Stimulated activated CD4-positive, alpha-beta T cell treated with anti-CD3 and anti-CD28 coated beads, Interleukin-4, amount 100 ng/mL, for 1 hour (primary cell): Measurements from ENCODE around the gene GZF1.

Experiments
- DNase-seq: peaks from one replicate; pipeline ENCODE4 v3.0.0-alpha.2; 2020

Gene GZF1

GRCh38 chr20:23361476-23362391 is at the start of gene GZF1:
Gene GZF1, plus strand, starts transcription at chr20:23362182. Its CDS starts 2,202 bp downstream, at chr20:23364384.
- DNase-seq: peak; percentile 98

- DNase-seq: no peak
Observed at GRCh38 chr20:23313271-23313670, 48.7 kb upstream of the GZF1 start.

- no peak for DNase-seq
Observed at GRCh38 chr20:23314699-23315098, 47.3 kb upstream of the GZF1 start.

- no peak for DNase-seq
Observed at GRCh38 chr20:23315099-23315498, 46.9 kb upstream of the GZF1 start.

- DNase-seq: no peak
Observed at GRCh38 chr20:23316626-23317025, 45.4 kb upstream of the GZF1 start.

- DNase-seq: no peak
Observed at GRCh38 chr20:23317081-23317480, 44.9 kb upstream of the GZF1 start.

- no peak for DNase-seq
Observed at GRCh38 chr20:23318347-23318746, 43.6 kb upstream of the GZF1 start.

- no peak for DNase-seq
Observed at GRCh38 chr20:23320317-23320716, 41.7 kb upstream of the GZF1 start.

- no peak for DNase-seq
Observed at GRCh38 chr20:23325107-23325506, 36.9 kb upstream of the GZF1 start.

GRCh38 chr20:23326774-23327173 is 35.2 kb upstream of the GZF1 start:
- DNase-seq: no peak

- no peak for DNase-seq
Observed at GRCh38 chr20:23327617-23328333, 34.2 kb upstream of the GZF1 start.

- no peak for DNase-seq
Observed at GRCh38 chr20:23331450-23332350, 30.3 kb upstream of the GZF1 start.

- DNase-seq: no peak
Observed at GRCh38 chr20:23332467-23332866, 29.5 kb upstream of the GZF1 start.

- DNase-seq: no peak
Observed at GRCh38 chr20:23334111-23334510, 27.9 kb upstream of the GZF1 start.

GRCh38 chr20:23335521-23335920 is 26.5 kb upstream of the GZF1 start:
- DNase-seq: no peak

- DNase-seq: no peak
Observed at GRCh38 chr20:23336476-23336875, 25.5 kb upstream of the GZF1 start.

- no peak for DNase-seq
Observed at GRCh38 chr20:23337312-23337711, 24.7 kb upstream of the GZF1 start.

- DNase-seq: no peak
Observed at GRCh38 chr20:23339986-23340385, 22.0 kb upstream of the GZF1 start.

- DNase-seq: no peak
Observed at GRCh38 chr20:23340524-23340923, 21.5 kb upstream of the GZF1 start.

GRCh38 chr20:23341073-23341472 is 20.9 kb upstream of the GZF1 start:
- no peak for DNase-seq

- DNase-seq: no peak
Observed at GRCh38 chr20:23343590-23343989, 18.4 kb upstream of the GZF1 start.

- DNase-seq: no peak
Observed at GRCh38 chr20:23344336-23344735, 17.6 kb upstream of the GZF1 start.

GRCh38 chr20:23346002-23346401 is 16.0 kb upstream of the GZF1 start:
- DNase-seq: no peak
